NCI-H446 treated with DMSO at 0.1 percent for 48 hours (cell line): ENCODE results near the gene SLC26A8.
"Not testable (repeated sequence)": the region's sequence is repeated elsewhere in the genome, so short reads cannot be mapped to it uniquely, and the experiment has no call there.

Experiments
- DNase-seq: peaks from one replicate; lab custom pipeline; 2025; lab: John Stamatoyannopoulos, UW

Gene SLC26A8

GRCh38 chr6:35911871-35912653, 112.4 kb downstream of the SLC26A8 start:
- no peak for DNase-seq

GRCh38 chr6:35909571-35909970, 114.9 kb downstream of the SLC26A8 start:
- not testable (repeated sequence) for DNase-seq

GRCh38 chr6:35908753-35909401, 115.6 kb downstream of the SLC26A8 start:
- not testable (repeated sequence) for DNase-seq

- DNase-seq: no peak
Observed at GRCh38 chr6:35907750-35908149, 116.7 kb downstream of the SLC26A8 start.

- DNase-seq: no peak
Observed at GRCh38 chr6:35906499-35906846, 118.0 kb downstream of the SLC26A8 start.

GRCh38 chr6:35905841-35906498, 118.5 kb downstream of the SLC26A8 start:
- DNase-seq: no peak

GRCh38 chr6:35905141-35905785, 119.2 kb downstream of the SLC26A8 start:
- no peak for DNase-seq

- no peak for DNase-seq
Observed at GRCh38 chr6:35903679-35904078, 120.8 kb downstream of the SLC26A8 start.

- no peak for DNase-seq
Observed at GRCh38 chr6:35900448-35900847, 124.0 kb downstream of the SLC26A8 start.

- DNase-seq: no peak
Observed at GRCh38 chr6:35898003-35898402, 126.4 kb downstream of the SLC26A8 start.

- no peak for DNase-seq
Observed at GRCh38 chr6:35897486-35897885, 127.0 kb downstream of the SLC26A8 start.

GRCh38 chr6:35897036-35897435, 127.4 kb downstream of the SLC26A8 start:
- no peak for DNase-seq

- DNase-seq: no peak
Observed at GRCh38 chr6:35896228-35896627, 128.2 kb downstream of the SLC26A8 start.

- no peak for DNase-seq
Observed at GRCh38 chr6:35895560-35895959, 128.9 kb downstream of the SLC26A8 start.

- DNase-seq: no peak
Observed at GRCh38 chr6:35894776-35895175, 129.7 kb downstream of the SLC26A8 start.
